A549 treated with AZD9567 at 1 μM for 4 hours (cell line): ENCODE results near the gene LRRC38. TPM values are rescaled to one million over a fixed set of nuclear protein-coding genes. Genes with fewer than 3 reads are reported as not detected.

Experiments
- total RNA-seq: library from RNA; stranded (reverse); fragments of 200-300 nt; extraction: Qiagen RNA extraction; gene quantifications from 5 replicates; pipeline ENCODE4 v1.2.3, GENCODE V29; 2022; ENCODE audit not compliant: insufficient read depth

LRRC38 gene
- total RNA-seq, result 0.03 to 0.05 TPM (median 0.03 TPM) in 3 of 5 replicates, not detected in the others

GRCh38 chr1:13513895-13514546, at the start of gene LRRC38:
TSS of gene LRRC38 (minus strand) at chr1:13514003. CDS start at chr1:13513593, 410 bp downstream.

Other genes starting within 250 kb of the LRRC38 start
- not detected in 5 replicates for gene PRAMEF8, start 228.9 kb downstream of the LRRC38 start, total RNA-seq
- not detected in 5 replicates for gene PRAMEF33, start 210.5 kb downstream of the LRRC38 start, total RNA-seq
- not detected in 5 replicates for gene PRAMEF15, start 198.4 kb downstream of the LRRC38 start, total RNA-seq
- not detected in 5 replicates for gene PRAMEF14, start 166.9 kb downstream of the LRRC38 start, total RNA-seq
- not detected in 5 replicates for gene PRAMEF19, start 142.1 kb downstream of the LRRC38 start, total RNA-seq
- gene PRAMEF17, start 124.4 kb downstream of the LRRC38 start, total RNA-seq, result not detected in 5 replicates
- gene PRAMEF20, start 103.6 kb downstream of the LRRC38 start, total RNA-seq, result not detected in 5 replicates
- gene PDPN, start 69.8 kb upstream of the LRRC38 start, total RNA-seq, result not detected in 5 replicates
- gene PRDM2, start 186.2 kb upstream of the LRRC38 start, total RNA-seq, result 8.9 to 13.4 TPM (median 10.1 TPM) in 5 replicates